ENCODE data around the gene IPCEF1. TPM values are rescaled to one million over a fixed set of nuclear protein-coding genes. Genes with fewer than 3 reads are reported as not detected.

IPCEF1 gene
- total and polyA plus RNA-seq, 2 of the 8 experiments (the other 6 are each of a cell fraction or from before 2014, with no cell fraction given), result 0.41 to 0.78 TPM

DNA sequence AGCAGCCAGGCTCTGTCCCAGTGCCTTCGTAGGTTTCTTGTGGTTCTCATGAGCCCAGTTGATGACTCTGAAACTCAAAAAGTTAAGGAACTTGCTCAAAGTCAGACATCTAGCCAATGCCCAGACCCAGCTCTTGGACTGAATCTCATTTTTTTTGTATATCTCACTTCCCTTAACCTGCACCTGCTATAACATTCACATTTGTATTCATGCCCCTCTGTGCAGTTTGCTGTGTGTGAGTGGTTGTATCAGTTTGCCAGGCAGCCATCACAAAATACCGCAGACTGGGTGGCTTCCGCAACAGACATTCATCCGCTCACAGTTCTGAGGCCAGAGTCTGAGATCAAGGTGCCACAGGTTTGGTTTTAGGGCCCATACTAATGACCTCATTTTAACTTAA, 49.9 kb downstream of the IPCEF1 start (continued):
- no peak for TF ChIP-seq POLR2AphosphoS5 (IDR thresholded peaks at IDR 0.05; ENCODE audit: low read depth, low read length)
- no peak for TF ChIP-seq PHF8 (conservative IDR thresholded peaks at IDR 0.05; ENCODE audit: low read depth, low read length)
